ENCODE results near the gene SMLR1. TPM values are rescaled to one million over a fixed set of nuclear protein-coding genes. Genes with fewer than 3 reads are reported as not detected.

Gene SMLR1
- total and polyA plus RNA-seq, 12 donors = not detected

- TF ChIP-seq CTCF (IDR thresholded peaks at IDR 0.05) = no peak
- Histone ChIP-seq H3K4me3 (no peak overlapping the region), H3K9me3 (no peaks in the 10 kb centered on the region), H3K27ac (peak overlapping the region in 1 of 10 donors; percentile 12), H3K27me3 (no peaks in the 10 kb centered on the region), H3K4me1 (peaks cover 0 to 26% (median 6%) of the 10 kb centered on the region in 9 donors), H3K36me3 (peaks cover 0 to 20% (median 0%) of the 10 kb centered on the region in 9 donors)
- no peak for DNase-seq
- intact Hi-C loops (cut with DNase I) = loop anchor here in 3 of 10 donors (10.0 kb wide), 1 partner anchor 522 kb away; no protein-coding TSS in a partner anchor
- WGBS, 2 donors = 72 to 79% methylated on average over 1 of the region's 1 CpG
- ATAC-seq = peak in 3 of 8 donors; percentile 26 to 66 (median 53)
Observed at GRCh38 chr6:130846501-130846900, 19.3 kb downstream of the SMLR1 start.

GRCh38 chr6:130847001-130847910 lies 20.1 kb downstream of the SMLR1 start:
- Histone ChIP-seq H3K27me3 (no peaks in the 10 kb centered on the region), H3K36me3 (peaks cover 0 to 14% (median 0%) of the 10 kb centered on the region in 9 donors), H3K27ac (peak overlapping the region in 2 of 10 donors; percentile 12 to 38), H3K4me3 (no peak overlapping the region), H3K9me3 (no peaks in the 10 kb centered on the region), H3K4me1 (peaks cover 0 to 33% (median 10%) of the 10 kb centered on the region in 9 donors)
- no peak for DNase-seq
- no peak for TF ChIP-seq CTCF (IDR thresholded peaks at IDR 0.05)
- intact Hi-C loops (cut with DNase I) = loop anchor here in 3 of 10 donors (10.0 kb wide), 1 partner anchor 522 kb away; no protein-coding TSS in a partner anchor
- 46 to 48% methylated on average over 7 of the region's 7 CpGs for WGBS, 2 donors
- ATAC-seq = peak in 4 of 8 donors; percentile 29 to 74 (median 49)

- no peak overlapping the region for H3K27ac ChIP-seq
- H3K27me3 ChIP-seq = no peaks in the 10 kb centered on the region
- intact Hi-C loops (cut with DNase I) = loop anchor here in 3 of 10 donors (10.0 kb wide), 1 partner anchor 524 kb away; no protein-coding TSS in a partner anchor
- H3K36me3 ChIP-seq = peaks cover 0 to 29% (median 0%) of the 10 kb centered on the region in 9 donors
- ATAC-seq = no peak
- WGBS, 2 donors = 86 to 90% methylated on average over 2 of the region's 2 CpGs
- peaks cover 0 to 33% (median 10%) of the 10 kb centered on the region in 9 donors for H3K4me1 ChIP-seq
- DNase-seq = no peak
- no peak overlapping the region for H3K4me3 ChIP-seq
- TF ChIP-seq CTCF (IDR thresholded peaks at IDR 0.05) = no peak
- no peaks in the 10 kb centered on the region for H3K9me3 ChIP-seq
Observed at GRCh38 chr6:130848945-130849344, 21.7 kb downstream of the SMLR1 start.

GRCh38 chr6:130849594-130849993 lies 22.4 kb downstream of the SMLR1 start:
- no peak overlapping the region for H3K4me3 ChIP-seq
- H3K27me3 ChIP-seq = no peaks in the 10 kb centered on the region
- peaks cover 0 to 35% (median 0%) of the 10 kb centered on the region in 9 donors for H3K36me3 ChIP-seq
- peaks cover 0 to 33% (median 10%) of the 10 kb centered on the region in 9 donors for H3K4me1 ChIP-seq
- ATAC-seq = no peak
- no peak for DNase-seq
- H3K27ac ChIP-seq = no peak overlapping the region
- intact Hi-C loops (cut with DNase I) = loop anchor here in 3 of 10 donors (10.0 kb wide), 1 partner anchor 525 kb away; no protein-coding TSS in a partner anchor
- 93 to 96% methylated on average over 1 of the region's 1 CpG for WGBS, 2 donors
- TF ChIP-seq CTCF (IDR thresholded peaks at IDR 0.05) = no peak
- no peaks in the 10 kb centered on the region for H3K9me3 ChIP-seq
